HG02938 (cell line): Measurements from ENCODE around the gene RTL5.
A peak's percentile ranks its signal among the peaks of the same experiment; 100 is the strongest.
"Not testable (repeated sequence)": the region's sequence is repeated elsewhere in the genome, so short reads cannot be mapped to it uniquely, and the experiment has no call there.

ENCODE experiments used
- ATAC-seq: cut with Tn5 transposase; IDR thresholded peaks from one replicate; pipeline ENCODE4 v1.9.1; 2021; ENCODE audit warnings: mild to moderate bottlenecking, moderate library complexity; ENCODE audit not compliant: unreplicated experiment

RTL5 gene

GRCh38 chrX:72131317-72132294 lies at the start of gene RTL5:
Gene RTL5 (minus strand): TSS chrX:72131915.
- ATAC-seq: peak; percentile 45

- no peak for ATAC-seq
Measured at GRCh38 chrX:72180539-72180938, 48.8 kb upstream of the RTL5 start.

- no peak for ATAC-seq
Measured at GRCh38 chrX:72176981-72177380, 45.3 kb upstream of the RTL5 start.

DNA sequence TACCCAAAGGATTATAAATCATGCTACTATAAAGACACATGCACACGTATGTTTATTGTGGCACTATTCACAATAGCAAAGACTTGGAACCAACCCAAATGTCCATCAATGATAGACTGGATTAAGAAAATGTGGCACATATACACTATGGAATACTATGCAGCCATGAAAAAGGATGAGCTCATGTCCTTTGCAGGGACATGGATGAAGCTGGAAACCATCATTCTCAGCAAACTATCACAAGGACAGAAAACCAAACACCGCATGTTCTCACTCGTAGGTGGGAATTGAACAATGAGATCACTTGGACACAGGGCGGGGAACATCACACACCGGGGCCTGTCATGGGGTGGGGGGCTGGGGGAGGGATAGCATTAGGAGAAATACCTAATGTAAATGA lies 44.6 kb upstream of the RTL5 start:
- not testable (repeated sequence) for ATAC-seq

- no peak for ATAC-seq
Measured at GRCh38 chrX:72169008-72169728, 37.5 kb upstream of the RTL5 start.

DNA sequence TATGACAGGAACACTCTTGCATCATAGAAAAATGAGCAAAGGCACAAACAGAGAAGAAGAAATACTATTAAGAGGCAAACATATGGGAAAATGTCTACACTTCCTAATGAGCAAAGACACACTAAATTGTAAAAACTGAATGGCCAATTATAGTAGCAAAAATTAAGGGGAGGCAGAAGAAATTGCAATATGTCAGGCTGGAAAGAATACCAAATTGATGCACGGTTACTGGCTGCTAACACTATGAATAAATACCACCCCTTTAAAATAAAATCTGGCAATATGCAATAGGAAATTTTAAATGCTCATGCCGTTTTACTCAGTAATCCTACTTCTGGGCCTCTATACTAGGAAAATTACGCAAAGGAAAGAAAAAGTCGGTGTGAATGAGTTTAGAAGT lies 33.8 kb upstream of the RTL5 start:
- ATAC-seq: no peak

DNA sequence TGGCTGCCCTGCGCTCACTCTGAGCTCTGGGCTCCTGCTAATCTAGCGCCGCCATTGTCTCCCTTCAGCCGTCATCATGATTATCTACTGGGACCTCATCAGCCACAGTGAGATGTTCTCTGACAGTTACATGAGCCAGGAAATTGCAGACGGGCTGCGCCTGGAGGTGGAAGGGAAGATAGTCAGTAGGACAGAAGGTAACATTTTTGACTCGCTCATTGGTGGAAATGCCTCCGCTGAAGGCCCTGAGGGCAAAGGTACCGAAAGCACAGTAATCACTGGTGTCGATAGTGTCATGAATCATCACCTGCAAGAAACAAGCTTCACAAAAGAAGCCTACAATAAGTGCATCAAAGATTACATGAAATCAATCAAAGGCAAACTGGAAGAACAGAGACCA lies 28.1 kb upstream of the RTL5 start:
- no peak for ATAC-seq

- no peak for ATAC-seq
Measured at GRCh38 chrX:72158773-72159172, 27.1 kb upstream of the RTL5 start.

GRCh38 chrX:72146527-72146926 lies 14.8 kb upstream of the RTL5 start:
- ATAC-seq: no peak

DNA sequence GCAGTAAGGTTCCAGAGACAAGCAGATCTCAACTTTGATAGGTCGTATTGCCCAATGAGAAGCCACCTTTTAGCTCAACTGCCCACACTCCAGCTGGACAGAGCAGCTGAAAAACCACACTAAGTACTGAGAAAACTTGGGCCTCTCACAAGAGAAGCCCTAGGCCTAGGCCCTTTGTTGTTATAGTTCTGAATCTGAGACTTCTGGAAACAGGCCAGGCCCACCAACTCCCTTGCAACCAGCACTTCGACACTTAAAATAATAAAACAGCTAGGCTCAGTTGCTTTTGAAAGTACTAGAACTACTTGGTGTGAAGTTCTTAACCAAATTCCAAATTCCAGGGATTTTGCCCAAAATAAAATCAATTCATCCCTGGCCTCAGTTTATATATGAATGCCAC lies 13.5 kb upstream of the RTL5 start:
- no peak for ATAC-seq

DNA sequence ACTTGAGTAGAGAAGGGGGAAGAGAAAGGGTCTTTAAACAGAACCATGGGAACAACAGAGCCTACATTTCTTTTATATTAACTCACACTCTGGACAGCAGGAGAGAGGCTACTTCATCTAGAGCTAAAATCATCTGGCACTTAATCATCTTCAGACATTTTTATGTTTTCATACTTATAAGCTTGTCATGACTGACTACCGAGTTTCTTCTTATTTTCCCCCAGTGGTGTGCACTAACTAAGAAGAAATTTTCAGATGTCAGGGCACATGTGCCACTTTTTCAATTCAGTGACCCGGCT lies 11.8 kb upstream of the RTL5 start:
- no peak for ATAC-seq

DNA sequence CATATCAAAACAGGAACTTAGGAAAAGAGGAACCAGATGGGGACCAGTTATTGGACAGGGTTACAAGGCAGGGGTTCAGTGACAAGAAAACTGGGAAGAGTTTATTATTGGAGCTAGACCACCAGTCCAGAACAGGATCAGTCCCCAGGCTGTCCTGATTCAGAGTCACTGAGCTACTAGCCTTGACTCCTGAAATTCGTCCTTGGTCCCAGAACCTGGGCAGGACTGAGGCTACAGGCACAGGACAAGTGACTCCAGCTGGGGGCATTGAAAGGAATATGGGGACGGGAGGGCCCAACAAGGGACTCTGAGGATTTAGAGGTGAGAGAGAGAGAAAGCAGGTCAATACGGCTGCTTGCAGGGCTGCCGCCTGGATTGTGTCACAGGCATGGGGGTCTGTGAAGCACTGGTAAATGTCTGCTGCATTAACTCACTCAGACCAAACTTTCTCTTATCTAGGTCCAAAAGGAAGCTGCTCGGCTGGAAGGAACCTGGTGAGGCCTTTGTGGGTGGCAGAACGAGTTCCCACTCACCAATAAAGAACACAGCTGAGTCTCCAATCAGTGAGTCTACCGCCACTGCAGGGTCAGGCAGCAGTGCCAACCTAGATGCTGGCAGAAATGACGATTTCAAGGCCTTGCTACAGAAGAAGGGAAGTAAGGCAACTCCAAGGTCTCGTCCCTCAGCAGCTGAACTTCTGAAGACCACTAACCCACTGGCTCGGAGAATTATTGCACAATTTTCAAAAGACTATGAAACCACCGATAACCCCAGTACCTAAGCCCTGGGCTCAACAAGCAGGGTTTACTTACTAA lies 11.3 kb upstream of the RTL5 start:
- no peak for ATAC-seq

- ATAC-seq: no peak
Measured at GRCh38 chrX:72142094-72142793, 10.5 kb upstream of the RTL5 start.

GRCh38 chrX:72141372-72142004 lies 9.8 kb upstream of the RTL5 start:
- ATAC-seq: peak; percentile 79

- no peak for ATAC-seq
Measured at GRCh38 chrX:72139538-72139937, 7.8 kb upstream of the RTL5 start.

DNA sequence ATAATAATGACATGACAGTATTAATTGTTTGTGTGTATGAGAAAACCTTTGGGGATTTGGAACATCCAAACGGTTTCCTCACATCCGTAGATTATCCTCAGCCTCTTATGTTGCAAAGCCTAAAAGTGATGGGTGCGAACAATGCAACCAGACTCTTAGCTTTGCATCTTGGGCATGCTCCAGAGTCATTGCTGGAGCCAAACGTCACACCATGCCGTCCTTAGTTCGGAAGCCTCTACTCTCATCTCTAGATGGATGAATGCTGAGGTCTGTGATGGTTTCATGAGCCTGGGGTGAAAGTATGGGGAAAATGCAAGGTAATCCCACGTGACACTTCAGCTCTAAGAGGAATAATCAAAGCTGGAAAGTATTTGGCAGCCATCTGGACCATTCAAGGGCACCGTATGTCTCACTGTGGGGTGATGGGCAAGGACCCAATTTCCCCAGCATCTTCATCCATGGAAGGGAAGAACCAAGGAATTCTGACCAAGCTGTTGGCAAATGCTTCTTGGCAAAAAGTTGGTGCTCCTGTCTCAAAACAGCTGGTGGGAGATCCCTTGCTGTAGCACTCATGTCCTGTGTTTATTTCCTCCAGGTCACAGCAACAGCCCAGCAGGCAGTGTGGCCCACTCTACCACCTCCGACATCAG lies 6.3 kb upstream of the RTL5 start:
- ATAC-seq: no peak

- ATAC-seq: no peak
Measured at GRCh38 chrX:72133851-72134546, 2.3 kb upstream of the RTL5 start.

DNA sequence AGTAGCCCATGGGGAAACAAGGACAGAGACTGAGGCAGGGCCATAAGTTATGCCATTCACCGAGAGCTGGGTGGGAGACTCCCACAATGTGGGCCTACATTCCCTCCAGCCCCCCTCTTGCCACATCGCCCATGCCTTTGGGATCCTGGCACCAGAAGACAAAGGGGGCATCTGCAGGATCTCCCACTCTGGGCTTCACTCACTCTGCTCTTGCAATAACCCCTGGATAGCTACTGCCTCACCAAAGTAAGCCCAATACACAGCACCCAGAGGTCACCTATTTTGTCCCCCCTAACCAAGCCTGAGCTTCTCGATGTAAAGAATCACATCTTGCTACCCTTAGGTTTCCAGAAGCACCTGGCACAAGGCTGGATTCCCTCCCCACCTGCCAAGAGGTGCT lies 741 bp upstream of the RTL5 start:
- no peak for ATAC-seq

DNA sequence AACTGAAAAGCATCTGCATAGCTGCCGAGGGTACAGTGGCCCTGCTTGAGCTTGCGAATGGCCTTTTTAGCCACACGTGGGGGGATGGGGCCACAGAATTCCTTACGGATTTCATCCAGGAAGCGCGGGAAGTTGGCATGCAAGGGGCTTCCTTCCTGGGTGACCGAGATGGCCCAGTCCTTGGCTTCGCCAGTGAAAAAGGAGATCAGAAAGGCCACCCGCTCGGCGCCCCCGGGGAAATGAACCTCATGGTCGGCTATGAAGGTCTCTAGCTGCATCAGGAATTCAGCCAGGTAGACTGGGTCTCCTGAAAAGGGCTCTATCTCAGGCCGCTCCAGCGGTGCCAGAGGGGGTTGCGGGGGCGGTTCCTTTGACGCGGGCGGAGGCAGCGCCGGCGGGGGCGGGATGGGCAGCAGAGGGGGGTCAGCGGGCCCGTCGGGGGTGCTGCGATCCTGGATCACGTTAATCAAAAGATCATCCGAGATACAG lies 909 bp downstream of the RTL5 start:
- ATAC-seq: no peak
